ENCODE data around the gene CACNG4. TPM values are rescaled to one million over a fixed set of nuclear protein-coding genes. Genes with fewer than 3 reads are reported as not detected.

CACNG4 gene
- polyA plus RNA-seq, 2 of the 4 experiments (the other 2 are of a cell fraction): 6.2 to 10.2 TPM

GRCh38 chr17:66989579-66989978 is 25.1 kb downstream of the CACNG4 start (continued):
- no peak for TF ChIP-seq PBX3 (IDR thresholded peaks at IDR 0.05)

- ChIA-PET CTCF (interaction anchor here (1.8 kb wide), 1 partner anchor 9 kb away, joined by 4 read pairs; no protein-coding TSS in a partner anchor), POLR2A (no interaction called here)
- 70% methylated on average over 6 of the region's 6 CpGs for WGBS (ENCODE audit: missing lambda C conversion rate)
- no peak overlapping the region for H3K4me3 ChIP-seq
- no peaks in the 10 kb centered on the region for H3K9me3 ChIP-seq
- no peak for FAIRE-seq
- DNase-seq (ENCODE audit: low read depth in 1 of 2, low spot score in 1 of 2): no peak
- H3K27ac ChIP-seq: no peak overlapping the region
- H3K4me2 ChIP-seq: no peak overlapping the region
- no peak for ATAC-seq
- TF ChIP-seq MAZ (IDR thresholded peaks at IDR 0.05; ENCODE audit: borderline replicate concordance, low read depth, low read length) (no peak), CEBPB (IDR thresholded peaks at IDR 0.05) (0 out of 4 replicates have a peak, but pooled peaks of 1 of the 2 experiments have one; percentile 17)
- H3K4me1 ChIP-seq: no peaks in the 10 kb centered on the region
These were observed 25.5 kb downstream of the CACNG4 start for GRCh38 chr17:66990047-66990446.

GRCh38 chr17:66992911-66993442 is 28.5 kb downstream of the CACNG4 start:
- no peak for ATAC-seq
- no peaks in the 10 kb centered on the region for H3K9me3 ChIP-seq
- WGBS (ENCODE audit: missing lambda C conversion rate): 85% methylated on average over 8 of the region's 12 CpGs

More at GRCh38 chr17:66992911-66993442, 28.5 kb downstream of the CACNG4 start:
- no peaks in the 10 kb centered on the region for H3K4me1 ChIP-seq
- H3K4me3 ChIP-seq: no peak overlapping the region
- CTCF ChIA-PET: interaction anchor here (0.6 to 1.2 kb wide), 2 partner anchors 74 to 1991 kb away, joined by 3 read pairs; no protein-coding TSS in a partner anchor
- TF ChIP-seq REST (IDR thresholded peaks at IDR 0.05): no peak
- TF ChIP-seq SREBF2 (IDR thresholded peaks at IDR 0.05): no peak
- TF ChIP-seq POLR2AphosphoS2 (conservative IDR thresholded peaks at IDR 0.05; ENCODE audit: low read length): no peak
- no peak for TF ChIP-seq KDM1A (IDR thresholded peaks at IDR 0.05; ENCODE audit: low read depth)
- TF ChIP-seq MAZ (IDR thresholded peaks at IDR 0.05; ENCODE audit: borderline replicate concordance, low read depth, low read length): no peak
- no peak for TF ChIP-seq RARB (CRISPR knock-in tag; IDR thresholded peaks at IDR 0.05)
- no peak for TF ChIP-seq CTCF (IDR thresholded peaks at IDR 0.05)
- no peak for TF ChIP-seq FOSL2 (IDR thresholded peaks at IDR 0.05)
- no peak for TF ChIP-seq FOSL2 (CRISPR knock-in tag; IDR thresholded peaks at IDR 0.05)
- no peak for TF ChIP-seq RAD21 (conservative IDR thresholded peaks at IDR 0.05 in 1 of 2, IDR thresholded peaks at IDR 0.05 in 1 of 2)
- no peak for TF ChIP-seq RNF2 (IDR thresholded peaks at IDR 0.05; ENCODE audit: borderline replicate concordance, low read depth)
- no peak for TF ChIP-seq PBX3 (IDR thresholded peaks at IDR 0.05)
- POLR2A ChIA-PET: no interaction called here
- H3K27ac ChIP-seq: no peak overlapping the region
- H3K4me2 ChIP-seq: no peak overlapping the region
- DNase-seq (ENCODE audit: low read depth in 1 of 2, low spot score in 1 of 2) (no peak), FAIRE-seq (no peak)

Data from A549 (cell line).